Aorta (tissue), 5 donors: ENCODE data around the gene ANKAR. TPM values are rescaled to one million over a fixed set of nuclear protein-coding genes. Genes with fewer than 3 reads are reported as not detected.

Source experiments
- ATAC-seq: fragments of 200-7000 bp; cut with Tn5 transposase; one replicate; pipeline ENCODE4 v1.9.1; 2022; ENCODE audit warnings: moderate library complexity; ENCODE audit not compliant: low FRiP score
- DNase-seq, 2 donors: peaks; one replicate each; pipeline ENCODE4 v3.0.0-alpha.2; 2020
- H3K27ac ChIP-seq, 2 donors: one replicate each; pipeline ENCODE4 v1.5.1; 2013; ENCODE audit warnings: low read length in 2 of 2, mild to moderate bottlenecking in 2 of 2, moderate library complexity in 2 of 2, control low read depth in 1 of 2, inconsistent platforms in 1 of 2, low read depth in 1 of 2
- H3K27me3 ChIP-seq, 2 donors: one replicate each; pipeline ENCODE4 v1.6.1; 2013; ENCODE audit warnings: control low read depth in 1 of 2, low read length in 1 of 2, mild to moderate bottlenecking in 1 of 2, moderate library complexity in 1 of 2; ENCODE audit not compliant: insufficient read depth in 2 of 2, control insufficient read depth in 1 of 2
- H3K36me3 ChIP-seq, 2 donors: one replicate each; pipeline ENCODE4 v1.6.1; 2013; ENCODE audit warnings: control low read depth in 1 of 2, low read length in 1 of 2, mild to moderate bottlenecking in 1 of 2; ENCODE audit not compliant: insufficient read depth in 2 of 2, control insufficient read depth in 1 of 2
- H3K4me1 ChIP-seq, 2 donors: one replicate each; pipeline ENCODE4 v1.6.1; 2013; ENCODE audit warnings: low read length in 2 of 2, control low read depth in 1 of 2, mild to moderate bottlenecking in 1 of 2, moderate library complexity in 1 of 2; ENCODE audit not compliant: insufficient read depth in 2 of 2, control insufficient read depth in 1 of 2
- H3K4me3 ChIP-seq, 2 donors: one replicate each; pipeline ENCODE4 v1.5.1; 2013; ENCODE audit warnings: low read length in 2 of 2, control low read depth in 1 of 2, mild to moderate bottlenecking in 1 of 2
- H3K9me3 ChIP-seq: one replicate; pipeline ENCODE4 v1.6.1; 2013; ENCODE audit warnings: mild to moderate bottlenecking, low read length; ENCODE audit not compliant: control insufficient read depth
- WGBS, 2 donors: extraction: QIAGEN DNeasy Blood & Tissue Kit; methylation state at CpG; one replicate each; pipeline ENCODE4 v1.1.7; 2013; 5-methylcytosine and 5-hydroxymethylcytosine counted together
- intact Hi-C, 2 donors: fragments of 100-400 bp; cut with DNase I; formaldehyde crosslinking; loops; one replicate each; pipeline versions ENCODE4 v1.14.2 to v1.15.0; 2022
- polyA plus RNA-seq, 2 donors: library from polyadenylated mRNA; stranded (reverse); fragments of 200-250 nt; gene quantifications; one replicate each; pipeline ENCODE4 v1.2.3, GENCODE V29; 2013
- total RNA-seq, 2 donors: library from RNA; stranded (reverse); fragmentation: NEBNext Ultra II Directional; extraction: Animal tissue kit (Norgen Biotek cat#: 25700); gene quantifications; one replicate each; pipeline ENCODE4 v1.2.1, GENCODE V29; 2021
- donor health status: healthy with polysubstance abuse.
- donor health status: Bipolar disorder and iron deficiency.
- donor health status: DM: no; HTN: no; CAD: no.
- donor health status: DM: no; HTN: no; CAD: no.
- donor health status: DM: yes; HTN: yes; CAD: no.

Gene ANKAR
- total and polyA plus RNA-seq, 4 donors: 1.0 to 27.2 (median 13.2) TPM

DNA sequence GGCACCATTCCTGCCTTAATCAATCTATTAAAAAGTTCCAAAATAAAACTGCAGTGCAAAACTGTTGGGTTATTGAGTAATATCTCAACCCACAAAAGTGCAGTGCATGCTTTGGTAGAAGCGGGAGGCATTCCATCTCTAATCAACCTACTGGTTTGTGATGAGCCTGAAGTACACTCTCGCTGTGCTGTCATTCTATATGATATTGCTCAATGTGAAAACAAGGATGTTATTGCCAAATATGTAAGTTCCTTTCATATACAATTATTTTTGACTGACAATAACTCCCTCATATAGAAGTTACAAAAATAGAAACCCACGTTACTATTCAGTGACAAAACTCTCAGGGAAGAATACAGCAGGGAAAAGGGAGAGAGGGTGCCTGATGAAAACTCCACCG is 45.1 kb downstream of the ANKAR start:
- no peak overlapping the region for H3K27ac ChIP-seq
- H3K4me3 ChIP-seq: no peak overlapping the region
- ATAC-seq (no peak), DNase-seq (no peak)
- no peaks in the 10 kb centered on the region for H3K27me3 ChIP-seq
- no peaks in the 10 kb centered on the region for H3K4me1 ChIP-seq
- intact Hi-C loops: no loop called here
- H3K36me3 ChIP-seq: no peaks in the 10 kb centered on the region
- H3K9me3 ChIP-seq: no peaks in the 10 kb centered on the region
- 92 to 94% methylated on average over 4 of the region's 4 CpGs for WGBS, 2 donors

GRCh38 chr2:189723192-189723591 is 48.7 kb downstream of the ANKAR start:
- DNase-seq (no peak), ATAC-seq (no peak)
- H3K4me1 ChIP-seq: no peaks in the 10 kb centered on the region
- H3K27ac ChIP-seq: no peak overlapping the region
- intact Hi-C loops: no loop called here
- no peaks in the 10 kb centered on the region for H3K27me3 ChIP-seq
- no peaks in the 10 kb centered on the region for H3K9me3 ChIP-seq
- H3K4me3 ChIP-seq: no peak overlapping the region
- H3K36me3 ChIP-seq: no peaks in the 10 kb centered on the region

Other genes with a start within 250 kb of the ANKAR start
- gene WDR75, start 233.2 kb upstream of the ANKAR start, total RNA-seq: 10 to 100 TPM; 26.3 to 28.9 TPM
- gene WDR75, start 233.2 kb upstream of the ANKAR start, polyA plus RNA-seq: 10 to 100 TPM; 10.6 to 19.7 TPM
- gene SLC40A1, start 93.9 kb upstream of the ANKAR start, total RNA-seq: 10 to 100 TPM; 48.8 to 95.6 TPM
- gene SLC40A1, start 93.9 kb upstream of the ANKAR start, polyA plus RNA-seq: 100 to 1,000 TPM; 110 to 170 TPM
- gene ASNSD1, start 13.2 kb upstream of the ANKAR start, total RNA-seq: 10 to 100 TPM; 30.2 to 37.7 TPM
- 10 to 100 TPM; 26.7 to 34.3 TPM for gene ASNSD1, start 13.2 kb upstream of the ANKAR start, polyA plus RNA-seq
- gene OSGEPL1, start 88.1 kb downstream of the ANKAR start, total RNA-seq: 1 to 10 TPM; 3.2 to 7.6 TPM
- gene OSGEPL1, start 88.1 kb downstream of the ANKAR start, polyA plus RNA-seq: 1 to 10 TPM; 2.9 to 3.5 TPM
- 10 to 100 TPM; 52.4 to 63.4 TPM for gene ORMDL1, start 109.7 kb downstream of the ANKAR start, total RNA-seq
- gene ORMDL1, start 109.7 kb downstream of the ANKAR start, polyA plus RNA-seq: 100 to 1,000 TPM in 1 of 2 donors, 10 to 100 TPM in 1; 46.0 to 121 TPM
- gene PMS1, start 109.8 kb downstream of the ANKAR start, total RNA-seq: 10 to 100 TPM; 17.4 to 33.3 TPM
- 10 to 100 TPM; 10.4 to 13.3 TPM for gene PMS1, start 109.8 kb downstream of the ANKAR start, polyA plus RNA-seq